ENCODE results near the gene COBL.

- TF ChIP-seq CTCF (IDR thresholded peaks at IDR 0.05; ENCODE audit: low read depth, low read length, poor library complexity, severe bottlenecking) (no peak), EZH2phosphoT487 (IDR thresholded peaks at IDR 0.05; ENCODE audit: borderline replicate concordance, low read length) (no peak)
Observed at GRCh38 chr7:51187941-51188340, 128.7 kb downstream of the COBL start.
